ENCODE measurements around the gene TRAF3IP3. TPM values are rescaled to one million over a fixed set of nuclear protein-coding genes. Genes with fewer than 3 reads are reported as not detected.

TRAF3IP3 gene
- total and polyA plus RNA-seq, 2 donors (not counting 1 experiment from before 2014, with no cell fraction given): 262 to 344 TPM

GRCh38 chr1:209802117-209802779, 46.4 kb downstream of the TRAF3IP3 start:
- Histone ChIP-seq H4K20me1 (ENCODE audit: control insufficient read depth, insufficient read depth, low read length, poor library complexity, severe bottlenecking) (no peaks in the 10 kb centered on the region), H3K79me2 (ENCODE audit: control insufficient read depth, insufficient read depth, low read length) (no peaks in the 10 kb centered on the region), H3K4me2 (replicated peaks; ENCODE audit: low read depth, low read length, poor library complexity, severe bottlenecking) (no peak overlapping the region), H3K9me3 (ENCODE audit: control extremely low read depth in 1 of 3, control insufficient read depth in 2 of 3, insufficient read depth in 1 of 3, low read length in 2 of 3) (peaks cover 0 to 8% (median 0%) of the 10 kb centered on the region in 3 donors), H3K36me3 (replicated peaks in 1 of 2; ENCODE audit: control extremely low read depth in 1 of 2, control insufficient read depth in 1 of 2, extremely low read depth in 1 of 2, insufficient read depth in 2 of 2, low read length in 1 of 2) (no peaks in the 10 kb centered on the region), H2AFZ (ENCODE audit: insufficient read depth, low read depth, low read length, poor library complexity, severe bottlenecking) (no peak overlapping the region), H3K27me3 (replicated peaks in 1 of 4; ENCODE audit: control extremely low read depth in 1 of 4, control insufficient read depth in 3 of 4, insufficient read depth in 4 of 4, low read length in 3 of 4) (peaks cover 0 to 18% (median 9%) of the 10 kb centered on the region in 4 experiments), H3K4me3 (ENCODE audit: control extremely low read depth in 1 of 5, extremely low read depth in 1 of 5, insufficient read depth in 1 of 5, low read depth in 2 of 5, low read length in 4 of 5) (no peak overlapping the region), H3K27ac (ENCODE audit: low read length in 2 of 2) (no peak overlapping the region), H3K9ac (ENCODE audit: low read length) (no peak overlapping the region), H3K4me1 (ENCODE audit: control insufficient read depth in 2 of 2, insufficient read depth in 2 of 2, low read length in 2 of 2) (peaks cover 10 to 13% of the 10 kb centered on the region in 2 donors)
- ATAC-seq (ENCODE audit: low read depth): no peak
- H3K27me3 Mint-ChIP-seq: peaks cover 14% of the 10 kb centered on the region
- H3K4me1 Mint-ChIP-seq: peaks cover 11% of the 10 kb centered on the region
- no peaks in the 10 kb centered on the region for H3K9me3 Mint-ChIP-seq (ENCODE audit: insufficient read depth)
- no peak overlapping the region for H3K27ac Mint-ChIP-seq
- H3K4me3 Mint-ChIP-seq: no peak overlapping the region
- no peak for DNase-seq
- intact Hi-C loops (cut with micrococcal nuclease): no loop called here
- TF ChIP-seq CTCF (IDR thresholded peaks at IDR 0.05) (no peak), EZH2 (IDR thresholded peaks at IDR 0.05; ENCODE audit: borderline replicate concordance, insufficient read depth, low read depth, low read length, poor library complexity, severe bottlenecking) (no peak)
- CTCF ChIA-PET: interaction anchor here (1.6 kb wide), 1 partner anchor 21 kb away, joined by 5 read pairs; no protein-coding TSS in a partner anchor
- WGBS (ENCODE audit: insufficient coverage): no CpG with 5 or more reads among the region's 4 CpGs
- POLR2A ChIA-PET: no interaction called here

- H3K4me3 Mint-ChIP-seq: no peak overlapping the region
- intact Hi-C loops (cut with micrococcal nuclease): no loop called here
- H2AFZ ChIP-seq (ENCODE audit: insufficient read depth, low read depth, low read length, poor library complexity, severe bottlenecking): no peak overlapping the region
- H3K27me3 Mint-ChIP-seq: peaks cover 14% of the 10 kb centered on the region
- H3K4me1 Mint-ChIP-seq: peaks cover 11% of the 10 kb centered on the region
- H3K4me2 ChIP-seq (replicated peaks; ENCODE audit: low read depth, low read length, poor library complexity, severe bottlenecking): no peak overlapping the region
- no peak for TF ChIP-seq CTCF (IDR thresholded peaks at IDR 0.05)
- TF ChIP-seq EZH2 (IDR thresholded peaks at IDR 0.05; ENCODE audit: borderline replicate concordance, insufficient read depth, low read depth, low read length, poor library complexity, severe bottlenecking): no peak
- no peaks in the 10 kb centered on the region for H4K20me1 ChIP-seq (ENCODE audit: control insufficient read depth, insufficient read depth, low read length, poor library complexity, severe bottlenecking)
- DNase-seq (no peak), ATAC-seq (ENCODE audit: low read depth) (no peak)
- H3K9ac ChIP-seq (ENCODE audit: low read length): no peak overlapping the region
- H3K27ac Mint-ChIP-seq: no peak overlapping the region
- 78% methylated on average over 2 of the region's 4 CpGs for WGBS (ENCODE audit: insufficient coverage)
- H3K9me3 Mint-ChIP-seq (ENCODE audit: insufficient read depth): no peaks in the 10 kb centered on the region
- POLR2A ChIA-PET: no interaction called here
- no peak overlapping the region for H3K27ac ChIP-seq (ENCODE audit: low read length in 2 of 2)
- no peaks in the 10 kb centered on the region for H3K36me3 ChIP-seq (replicated peaks in 1 of 2; ENCODE audit: control extremely low read depth in 1 of 2, control insufficient read depth in 1 of 2, extremely low read depth in 1 of 2, insufficient read depth in 2 of 2, low read length in 1 of 2)
- H3K4me3 ChIP-seq (ENCODE audit: control extremely low read depth in 1 of 5, extremely low read depth in 1 of 5, insufficient read depth in 1 of 5, low read depth in 2 of 5, low read length in 4 of 5): no peak overlapping the region
- H3K4me1 ChIP-seq (ENCODE audit: control insufficient read depth in 2 of 2, insufficient read depth in 2 of 2, low read length in 2 of 2): peaks cover 10 to 13% of the 10 kb centered on the region in 2 donors
- CTCF ChIA-PET: interaction anchor here (1.6 kb wide), 1 partner anchor 20 kb away, joined by 5 read pairs; no protein-coding TSS in a partner anchor
- peaks cover 0 to 8% (median 0%) of the 10 kb centered on the region in 3 donors for H3K9me3 ChIP-seq (ENCODE audit: control extremely low read depth in 1 of 3, control insufficient read depth in 2 of 3, insufficient read depth in 1 of 3, low read length in 2 of 3)
- H3K27me3 ChIP-seq (replicated peaks in 1 of 4; ENCODE audit: control extremely low read depth in 1 of 4, control insufficient read depth in 3 of 4, insufficient read depth in 4 of 4, low read length in 3 of 4): peaks cover 0 to 18% (median 9%) of the 10 kb centered on the region in 4 experiments
- no peaks in the 10 kb centered on the region for H3K79me2 ChIP-seq (ENCODE audit: control insufficient read depth, insufficient read depth, low read length)
These were observed 46.9 kb downstream of the TRAF3IP3 start for GRCh38 chr1:209802780-209803152.
